Left cardiac atrium (tissue), 4 donors: ENCODE data around the gene BICD1. TPM values are rescaled to one million over a fixed set of nuclear protein-coding genes. Genes with fewer than 3 reads are reported as not detected.

Source experiments
- ATAC-seq, 2 donors: fragments of 200-7000 bp; cut with Tn5 transposase; one replicate each; pipeline ENCODE4 v1.9.1; 2020; ENCODE audit warnings: mild to moderate bottlenecking in 2 of 2, moderate library complexity in 2 of 2
- DNase-seq: peaks from one replicate; pipeline ENCODE4 v3.0.0-alpha.2; 2020
- intact Hi-C, 2 donors: fragments of 100-400 bp; cut with DNase I; formaldehyde crosslinking; loops; one replicate each; pipeline versions ENCODE4 v1.14.1 to v1.15.1; 2022 to 2023
- total RNA-seq, 2 donors: library from RNA; stranded (reverse); fragmentation: NEBNext Ultra II Directional; extraction: Animal tissue kit (Norgen Biotek cat#: 25700); gene quantifications; one replicate each; pipeline ENCODE4 v1.2.1, GENCODE V29; 2021
- donor health status: DM: no; HTN: yes; CAD: no.
- donor health status: DM: no; HTN: yes; CAD: no; lungs with severe emphysema.
- donor health status: DM: yes; HTN: yes; CAD: no.
- donor health status: Dilated cardiomyopathy.

Gene BICD1
- total RNA-seq, 2 donors from 2014 or later, result 5.6 to 14.6 TPM

DNA sequence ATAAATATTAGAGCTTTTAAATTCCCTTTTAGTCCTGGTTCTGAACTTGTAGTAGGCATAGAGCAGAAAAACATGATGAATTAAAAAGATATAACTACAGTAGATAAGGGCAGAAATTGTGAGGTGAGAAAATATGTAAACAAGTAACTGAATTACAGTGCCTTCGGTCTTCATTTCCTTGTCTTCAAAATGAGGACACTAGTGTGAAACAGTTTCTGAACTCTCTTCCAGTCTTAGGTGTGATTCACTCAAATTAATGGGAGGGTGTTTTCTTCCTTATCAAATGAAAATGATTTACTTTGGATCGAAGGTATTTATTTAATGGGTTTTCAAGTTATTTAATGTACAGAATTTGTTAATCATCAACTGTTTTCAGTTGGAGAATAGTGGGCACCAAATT, 294.2 kb downstream of the BICD1 start:
- ATAC-seq (no peak), DNase-seq (no peak)
- intact Hi-C loops, result loop anchor here in 1 of 2 donors (5.0 kb wide), 1 partner anchor 46 kb away; no protein-coding TSS in a partner anchor

- intact Hi-C loops, result loop anchor here in 1 of 2 donors (5.0 kb wide), 1 partner anchor 45 kb away; no protein-coding TSS in a partner anchor
- ATAC-seq (no peak), DNase-seq (no peak)
Observed at GRCh38 chr12:32402170-32402569, 295.5 kb downstream of the BICD1 start.

GRCh38 chr12:32402946-32403345, 296.3 kb downstream of the BICD1 start:
- intact Hi-C loops, result loop anchor here in 1 of 2 donors (5.0 kb wide), 1 partner anchor 44 kb away; no protein-coding TSS in a partner anchor
- DNase-seq (no peak), ATAC-seq (no peak)

DNA sequence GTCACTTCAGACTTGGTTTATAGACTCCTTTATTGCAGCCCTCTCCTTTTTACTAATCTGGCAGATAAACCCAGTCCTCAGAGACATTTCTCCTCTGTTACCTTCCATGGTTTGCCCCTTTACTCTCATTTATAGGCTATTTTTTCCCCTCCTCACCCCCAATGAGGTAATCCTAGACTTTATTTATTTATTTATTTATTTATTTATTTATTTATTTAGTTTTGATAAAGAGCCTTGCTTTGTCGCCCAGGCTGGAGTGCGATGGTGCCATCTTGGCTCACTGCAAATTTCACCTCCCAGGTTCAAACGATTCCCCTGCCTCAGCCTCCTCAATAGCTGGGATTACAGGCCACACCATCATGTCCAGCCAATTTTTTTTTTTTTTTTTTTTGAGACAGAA, 301.1 kb downstream of the BICD1 start:
- ATAC-seq (no peak), DNase-seq (no peak)
- intact Hi-C loops, result no loop called here

DNA sequence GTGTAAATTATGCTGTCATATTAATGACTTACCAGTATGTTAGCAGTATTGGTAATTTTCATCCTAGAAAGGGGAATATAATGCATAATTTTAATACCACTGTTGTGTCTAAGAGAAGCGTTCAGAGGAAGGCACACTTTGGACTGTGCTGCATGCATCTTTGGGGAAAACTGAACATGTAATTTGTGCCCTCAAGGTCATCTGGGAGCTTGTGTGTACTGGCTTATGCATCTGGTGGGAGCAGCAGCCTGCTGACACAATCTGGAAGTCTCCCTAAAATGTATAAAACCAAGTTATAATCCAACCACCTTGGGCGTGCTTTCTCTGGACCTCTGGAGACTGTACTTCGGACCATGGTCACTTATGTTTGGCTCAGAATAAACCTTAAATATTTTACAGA, 306.8 kb downstream of the BICD1 start:
- no peak for DNase-seq
- intact Hi-C loops, result no loop called here
- no peak for ATAC-seq

- intact Hi-C loops, result no loop called here
- ATAC-seq (no peak), DNase-seq (no peak)
Observed at GRCh38 chr12:32418221-32418620, 311.6 kb downstream of the BICD1 start.

- ATAC-seq, result no peak
- intact Hi-C loops, result no loop called here
- DNase-seq, result no peak
Observed at GRCh38 chr12:32418903-32419519, 312.4 kb downstream of the BICD1 start.

- peak; percentile 34 to 70 for ATAC-seq
- intact Hi-C loops, result no loop called here
- DNase-seq, result no peak
Observed at GRCh38 chr12:32419520-32419960, 312.9 kb downstream of the BICD1 start.

DNA sequence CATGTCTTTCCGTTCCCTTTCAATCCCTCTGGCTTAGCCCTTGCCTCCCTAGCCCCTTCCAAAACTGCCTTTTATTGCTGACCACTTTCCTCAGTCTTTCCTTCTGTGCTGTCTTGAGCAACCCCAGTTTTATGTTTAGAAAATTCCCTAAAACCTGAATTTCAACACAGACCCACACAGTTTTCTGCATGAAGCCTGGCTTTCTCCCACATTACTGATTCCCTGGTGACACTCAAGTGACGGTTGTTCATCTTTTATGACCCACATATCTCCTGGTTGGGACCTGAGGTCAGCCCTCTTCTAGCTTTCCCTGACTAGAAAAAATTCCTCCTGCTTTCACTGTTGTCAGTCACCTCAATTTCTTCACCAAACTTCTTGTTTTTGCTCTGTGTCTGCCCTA, 313.7 kb downstream of the BICD1 start:
- ATAC-seq (no peak), DNase-seq (no peak)
- intact Hi-C loops, result no loop called here

- DNase-seq, result no peak
- intact Hi-C loops, result no loop called here
- no peak for ATAC-seq
Observed at GRCh38 chr12:32423559-32423958, 316.9 kb downstream of the BICD1 start.

- DNase-seq (no peak), ATAC-seq (no peak)
- intact Hi-C loops, result no loop called here
Observed at GRCh38 chr12:32431025-32431424, 324.4 kb downstream of the BICD1 start.

Other genes with a start within 250 kb of the BICD1 start
- gene RESF1, start 147.4 kb upstream of the BICD1 start, total RNA-seq, result 10 to 100 TPM; 19.8 to 31.2 TPM